Spleen (tissue), 11 donors: ENCODE measurements around the gene TRMT2A. TPM values are rescaled to one million over a fixed set of nuclear protein-coding genes. Genes with fewer than 3 reads are reported as not detected.

Experiments used
- DNase-seq: peaks from one replicate; pipeline ENCODE4 v3.0.0-alpha.2; 2020
- H3K27ac ChIP-seq, 8 donors: fragments of 200-600 bp; sonication (generic) in 7 of 8; 1 replicate in 4 of 8; 2 replicates in 4 of 8; pipeline versions ENCODE4 v1.5.0 to v1.8.0; 2016 to 2021; ENCODE audit warnings: inconsistent platforms in 4 of 8, mild to moderate bottlenecking in 4 of 8, moderate library complexity in 1 of 8
- H3K27me3 ChIP-seq, 7 donors: fragments of 200-600 bp; sonication (generic) in 6 of 7; replicated peaks in 1 of 7; 1 replicate in 4 of 7; 2 replicates in 3 of 7; pipeline versions ENCODE4 v1.5.0 to v1.8.0; 2016 to 2021; ENCODE audit warnings: inconsistent platforms in 3 of 7, mild to moderate bottlenecking in 1 of 7
- H3K36me3 ChIP-seq, 6 donors: fragments of 200-600 bp; sonication (generic) in 5 of 6; 1 replicate in 4 of 6; 2 replicates in 2 of 6; pipeline versions ENCODE4 v1.5.0 to v1.8.0; 2016 to 2021; ENCODE audit warnings: inconsistent platforms in 2 of 6
- H3K4me1 ChIP-seq, 6 donors: fragments of 200-600 bp; sonication (generic) in 5 of 6; 1 replicate in 3 of 6; 2 replicates in 3 of 6; pipeline versions ENCODE4 v1.5.0 to v1.8.0; 2016 to 2021; ENCODE audit warnings: inconsistent platforms in 3 of 6
- H3K4me3 ChIP-seq, 8 donors: fragments of 200-600 bp; sonication (generic) in 7 of 8; 1 replicate in 4 of 8; 2 replicates in 4 of 8; pipeline versions ENCODE4 v1.5.0 to v1.8.0; 2016 to 2021; ENCODE audit warnings: inconsistent platforms in 4 of 8, mild to moderate bottlenecking in 4 of 8, moderate library complexity in 2 of 8
- H3K9me3 ChIP-seq, 8 donors: fragments of 200-600 bp; sonication (generic) in 7 of 8; 1 replicate in 4 of 8; 2 replicates in 4 of 8; pipeline versions ENCODE4 v1.5.0 to v1.8.0; 2016 to 2021; ENCODE audit warnings: inconsistent platforms in 4 of 8
- POLR2A ChIP-seq, 3 donors: fragments of 450-650 bp; IDR thresholded peaks; one replicate each; pipeline ENCODE4 v1.5.1; 2017; ENCODE audit warnings: antibody characterized with exemption in 3 of 3, mild to moderate bottlenecking in 1 of 3
- POLR2AphosphoS5 ChIP-seq, 3 donors: sonication (generic); formaldehyde crosslinking; IDR thresholded peaks; one replicate each; pipeline ENCODE4 v1.5.1; 2017; ENCODE audit warnings: antibody characterized with exemption in 3 of 3
- WGBS, 5 donors: extraction: QIAGEN DNeasy Blood & Tissue Kit in 3 of 5; methylation state at CpG; one replicate each; pipeline versions ENCODE4 v1.1.5 to v1.1.7; 2013 to 2018; 5-methylcytosine and 5-hydroxymethylcytosine counted together
- intact Hi-C: fragments of 100-400 bp; cut with DNase I; formaldehyde crosslinking; loops from one replicate; pipeline ENCODE4 v1.15.0; 2023; ENCODE audit warnings: low total_unique reads
- polyA plus RNA-seq, 3 donors: library from polyadenylated mRNA; stranded (reverse); fragments of 200-250 nt; gene quantifications; one replicate each; pipeline ENCODE4 v1.2.1, GENCODE V29; 2013
- total RNA-seq, 7 donors: library from RNA; depleted of rRNA in 3 of 7; stranded (reverse); fragments of >200 nt in 3 of 7; fragmentation: NEBNext Ultra II Directional in 4 of 7; extraction: Animal tissue kit (Norgen Biotek cat#: 25700) in 4 of 7; gene quantifications; one replicate each; pipeline versions ENCODE4 v1.1.0 to v1.2.1, GENCODE V29; 2016 to 2021
- TF ChIP-seq, protein P1 (sequence below), 11 experiments: fragments of 200-600 bp in 7 of 11; fragments of 450-650 bp in 4 of 11; sonication (generic) in 4 of 11; IDR thresholded peaks in 8 of 11; conservative IDR thresholded peaks in 3 of 11; 1 replicate in 7 of 11; 2 replicates in 4 of 11; pipeline versions ENCODE4 v1.4.0 to v1.8.0; 2016 to 2021; ENCODE audit warnings: antibody characterized with exemption in 11 of 11, inconsistent platforms in 4 of 11, mild to moderate bottlenecking in 1 of 11
- donor health status: healthy with polysubstance abuse.
- donor health status: DM: no; HTN: no; CAD: no; lungs with moderate emphysema.
- donor health status: DM: no; HTN: no; CAD: no.
- donor health status: Bipolar disorder and iron deficiency.
- donor health status: healthy.
- donor health status: DM: no; HTN: no; CAD: no.
- donor health status: DM: yes; HTN: yes; CAD: no.

Gene TRMT2A
- total and polyA plus RNA-seq, 10 donors, result 70.4 to 142 (median 79.5) TPM

DNA sequence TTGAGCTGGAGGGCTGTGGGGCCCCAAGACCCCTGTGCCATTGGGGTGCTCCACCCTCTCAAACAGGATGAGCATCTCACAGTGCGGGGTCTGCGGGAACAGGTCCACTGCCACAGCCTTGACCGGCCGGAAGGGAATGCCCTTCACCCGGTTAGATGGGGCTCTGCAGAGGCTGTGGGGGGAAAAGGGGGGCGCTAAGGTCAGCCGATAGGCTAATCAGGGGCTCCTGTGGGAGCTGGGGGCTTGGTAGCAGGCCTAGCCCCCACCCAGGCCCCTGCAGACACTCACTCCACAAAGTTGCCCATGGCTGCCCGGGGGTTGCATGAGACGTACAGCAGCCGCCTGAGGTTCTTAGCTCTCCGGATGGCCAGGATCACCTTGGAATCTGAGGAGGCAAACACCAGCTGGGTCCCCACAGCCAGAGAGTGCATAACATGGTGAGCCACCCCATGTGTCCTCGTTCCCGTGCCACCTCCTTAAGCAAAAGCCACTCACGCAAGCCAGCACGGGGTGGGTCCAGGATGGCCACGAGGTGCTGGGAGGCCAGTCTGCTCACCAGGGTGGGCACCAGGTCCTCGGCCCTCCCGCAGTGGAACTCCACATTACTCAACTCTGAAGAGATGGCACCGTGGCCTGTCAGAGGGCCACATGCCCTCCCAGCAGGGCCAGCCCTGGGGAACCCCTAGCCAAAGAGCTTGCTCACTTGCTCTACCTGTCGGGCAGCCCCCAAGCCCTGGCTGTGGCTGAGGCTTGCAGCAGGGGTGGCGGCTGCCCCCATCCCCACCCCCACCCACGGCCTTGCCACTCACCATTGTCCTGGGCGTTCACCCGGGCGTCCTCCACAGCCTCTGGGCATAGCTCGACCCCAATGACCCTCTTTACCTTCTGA lies 4.2 kb downstream of the TRMT2A start:
- WGBS, 5 donors, result 77 to 90% (median 80%) methylated on average over 20 to 26 of the region's 26 CpGs

GRCh38 chr22:20111689-20112622 lies 5.1 kb downstream of the TRMT2A start:
- Histone ChIP-seq H3K36me3 (peaks cover 2 to 92% (median 87%) of the 10 kb centered on the region in 6 donors), H3K27me3 (no peaks in the 10 kb centered on the region), H3K4me1 (peaks cover 18 to 61% (median 54%) of the 10 kb centered on the region in 6 donors), H3K4me3 (no peak overlapping the region), H3K9me3 (no peaks in the 10 kb centered on the region), H3K27ac (peak overlapping the region; percentile 19 to 93 (median 41))
- intact Hi-C loops, result no loop called here
- DNase-seq, result peak; percentile 59
- TF ChIP-seq POLR2A (IDR thresholded peaks at IDR 0.05) (no peak), POLR2AphosphoS5 (IDR thresholded peaks at IDR 0.05) (no peak)
- TF ChIP-seq, protein P1, sequence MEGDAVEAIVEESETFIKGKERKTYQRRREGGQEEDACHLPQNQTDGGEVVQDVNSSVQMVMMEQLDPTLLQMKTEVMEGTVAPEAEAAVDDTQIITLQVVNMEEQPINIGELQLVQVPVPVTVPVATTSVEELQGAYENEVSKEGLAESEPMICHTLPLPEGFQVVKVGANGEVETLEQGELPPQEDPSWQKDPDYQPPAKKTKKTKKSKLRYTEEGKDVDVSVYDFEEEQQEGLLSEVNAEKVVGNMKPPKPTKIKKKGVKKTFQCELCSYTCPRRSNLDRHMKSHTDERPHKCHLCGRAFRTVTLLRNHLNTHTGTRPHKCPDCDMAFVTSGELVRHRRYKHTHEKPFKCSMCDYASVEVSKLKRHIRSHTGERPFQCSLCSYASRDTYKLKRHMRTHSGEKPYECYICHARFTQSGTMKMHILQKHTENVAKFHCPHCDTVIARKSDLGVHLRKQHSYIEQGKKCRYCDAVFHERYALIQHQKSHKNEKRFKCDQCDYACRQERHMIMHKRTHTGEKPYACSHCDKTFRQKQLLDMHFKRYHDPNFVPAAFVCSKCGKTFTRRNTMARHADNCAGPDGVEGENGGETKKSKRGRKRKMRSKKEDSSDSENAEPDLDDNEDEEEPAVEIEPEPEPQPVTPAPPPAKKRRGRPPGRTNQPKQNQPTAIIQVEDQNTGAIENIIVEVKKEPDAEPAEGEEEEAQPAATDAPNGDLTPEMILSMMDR (IDR thresholded peaks at IDR 0.05 in 8 of 11, conservative IDR thresholded peaks at IDR 0.05 in 3 of 11), result no peak
- 61 to 78% (median 76%) methylated on average over 3 to 7 of the region's 7 CpGs for WGBS, 5 donors

More for the DNA sequence above, 4.2 kb downstream of the TRMT2A start:
- Histone ChIP-seq H3K36me3 (peaks cover 0 to 82% (median 77%) of the 10 kb centered on the region in 6 donors), H3K9me3 (no peaks in the 10 kb centered on the region), H3K27me3 (no peaks in the 10 kb centered on the region), H3K27ac (peak overlapping the region in 6 of 8 donors; percentile 33 to 93 (median 41)), H3K4me3 (no peak overlapping the region), H3K4me1 (peaks cover 18 to 64% (median 56%) of the 10 kb centered on the region in 6 donors)
- intact Hi-C loops, result no loop called here
- peak; percentile 77 for DNase-seq
- peak in 2 of 3 donors; percentile 43 to 67 for TF ChIP-seq POLR2AphosphoS5 (IDR thresholded peaks at IDR 0.05)
- TF ChIP-seq, protein P1 (IDR thresholded peaks at IDR 0.05 in 8 of 11, conservative IDR thresholded peaks at IDR 0.05 in 3 of 11), result no peak

GRCh38 chr22:20111045-20111688 lies 5.9 kb downstream of the TRMT2A start:
- intact Hi-C loops, result no loop called here
- Histone ChIP-seq H3K36me3 (peaks cover 5 to 99% (median 94%) of the 10 kb centered on the region in 6 donors), H3K27ac (peak overlapping the region in 6 of 8 donors; percentile 39 to 93 (median 51)), H3K4me3 (no peak overlapping the region), H3K9me3 (no peaks in the 10 kb centered on the region), H3K4me1 (peaks cover 14 to 54% (median 49%) of the 10 kb centered on the region in 6 donors), H3K27me3 (no peaks in the 10 kb centered on the region)
- TF ChIP-seq, protein P1 (IDR thresholded peaks at IDR 0.05 in 8 of 11, conservative IDR thresholded peaks at IDR 0.05 in 3 of 11), result peak in 7 of 11 experiments; percentile 21 to 44 (median 35)
- TF ChIP-seq POLR2A (IDR thresholded peaks at IDR 0.05) (no peak), POLR2AphosphoS5 (IDR thresholded peaks at IDR 0.05) (peak; percentile 38 to 52 (median 43))
- DNase-seq, result peak; percentile 67
- 48 to 60% (median 52%) methylated on average over 12 to 14 of the region's 14 CpGs for WGBS, 5 donors
